Stomach (tissue), 9 donors: ENCODE data around the gene BICD1. TPM values are rescaled to one million over a fixed set of nuclear protein-coding genes. Genes with fewer than 3 reads are reported as not detected.

Source experiments
- DNase-seq, 2 donors: peaks; one replicate each; pipeline versions ENCODE4 v3.0.0 to v3.0.0-alpha.2; 2013 to 2019
- H3K27ac ChIP-seq, 5 donors: fragments of 200-600 bp in 4 of 5; sonication (generic) in 4 of 5; one replicate each; pipeline ENCODE4 v1.5.1; 2013 to 2019; ENCODE audit warnings: mild to moderate bottlenecking in 1 of 5, moderate library complexity in 1 of 5
- H3K27me3 ChIP-seq, 3 donors: fragments of 200-600 bp; sonication (generic); one replicate each; pipeline ENCODE4 v1.5.1; 2017 to 2019; ENCODE audit warnings: mixed run types in 1 of 3
- H3K36me3 ChIP-seq, 4 donors: fragments of 200-600 bp; sonication (generic); 1 replicate in 3 of 4; 2 replicates in 1 of 4; pipeline ENCODE4 v1.5.1; 2016 to 2019
- H3K4me1 ChIP-seq, 4 donors: fragments of 200-600 bp; sonication (generic); one replicate each; pipeline ENCODE4 v1.5.1; 2016 to 2019
- H3K4me3 ChIP-seq, 4 donors: fragments of 200-600 bp; sonication (generic) in 3 of 4; one replicate each; pipeline ENCODE4 v1.5.1; 2016 to 2019; ENCODE audit warnings: mild to moderate bottlenecking in 1 of 4
- H3K9me3 ChIP-seq, 4 donors: fragments of 200-600 bp; sonication (generic); one replicate each; pipeline ENCODE4 v1.5.1; 2016 to 2019
- EP300 ChIP-seq: sonication (generic); formaldehyde crosslinking; IDR thresholded peaks from one replicate; pipeline ENCODE4 v1.6.1; 2017; ENCODE audit warnings: antibody characterized with exemption
- POLR2A ChIP-seq, 4 donors: fragments of 450-650 bp; IDR thresholded peaks; one replicate each; pipeline ENCODE4 v1.6.1; 2016; ENCODE audit warnings: antibody characterized with exemption in 4 of 4, control low read depth in 2 of 4, mild to moderate bottlenecking in 1 of 4, moderate library complexity in 1 of 4
- POLR2AphosphoS5 ChIP-seq, 3 donors: sonication (generic); formaldehyde crosslinking; IDR thresholded peaks; one replicate each; pipeline ENCODE4 v1.6.1; 2016; ENCODE audit warnings: antibody characterized with exemption in 3 of 3
- WGBS, 5 donors: extraction: QIAGEN DNeasy Blood & Tissue Kit in 3 of 5; methylation state at CpG; one replicate each; pipeline versions ENCODE4 v1.1.5 to v1.1.7; 2013 to 2018; 5-methylcytosine and 5-hydroxymethylcytosine counted together
- intact Hi-C: fragments of 100-400 bp; cut with DNase I; formaldehyde crosslinking; loops from one replicate; pipeline ENCODE4 v1.15.1; 2023; ENCODE audit warnings: low total_unique reads
- polyA plus RNA-seq, 3 donors: library from polyadenylated mRNA; stranded (reverse); fragments of 200-250 nt; gene quantifications; one replicate each; pipeline ENCODE4 v1.2.3, GENCODE V29; 2013
- total RNA-seq, 5 donors: library from RNA; depleted of rRNA; stranded (reverse); fragments of >200 nt; gene quantifications; one replicate each; pipeline versions ENCODE4 v1.1.0 to v1.2.3, GENCODE V29; 2014 to 2016
- TF ChIP-seq, protein P1 (sequence below), 7 experiments: fragments of 450-650 bp in 4 of 7; fragments of 200-600 bp in 3 of 7; sonication (generic) in 3 of 7; IDR thresholded peaks; one replicate each; pipeline ENCODE4 v1.5.1; 2016 to 2019; ENCODE audit warnings: antibody characterized with exemption in 7 of 7, control low read depth in 2 of 7, mild to moderate bottlenecking in 1 of 7
- donor health status: healthy with polysubstance abuse.
- donor health status: Bipolar disorder and iron deficiency.
- donor health status: healthy.

Gene BICD1
- total and polyA plus RNA-seq, 8 donors = 1.6 to 17.3 (median 2.1) TPM

DNA sequence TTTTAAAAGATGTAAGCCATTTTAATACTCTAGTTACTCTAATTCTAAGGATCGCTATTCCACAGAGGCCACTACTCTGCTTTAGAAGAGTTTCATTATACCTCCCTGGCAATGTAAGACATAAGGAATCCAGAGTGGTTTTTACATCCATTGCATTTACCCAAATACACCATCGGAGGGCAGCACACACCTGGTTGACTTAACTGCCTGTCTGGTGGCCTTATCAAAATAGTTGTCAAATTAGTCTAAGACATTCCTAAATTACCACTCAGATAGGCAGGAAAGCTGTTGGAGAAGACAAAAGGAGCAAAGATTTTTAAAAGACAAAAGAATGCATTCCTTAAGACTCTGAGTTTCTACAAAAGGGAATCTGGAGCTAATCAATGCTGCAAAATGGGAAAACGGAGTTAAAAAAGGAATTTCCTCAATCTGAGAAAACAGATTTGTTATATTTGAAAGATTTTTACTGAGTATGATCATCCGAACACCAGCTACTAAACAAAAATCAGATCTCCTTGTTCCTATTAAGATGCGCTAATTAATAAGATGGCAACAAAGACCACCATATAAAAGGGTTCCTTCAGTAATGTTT is 258.9 kb downstream of the BICD1 start:
- DNase-seq = peak; percentile 61 to 88
- intact Hi-C loops = no loop called here

DNA sequence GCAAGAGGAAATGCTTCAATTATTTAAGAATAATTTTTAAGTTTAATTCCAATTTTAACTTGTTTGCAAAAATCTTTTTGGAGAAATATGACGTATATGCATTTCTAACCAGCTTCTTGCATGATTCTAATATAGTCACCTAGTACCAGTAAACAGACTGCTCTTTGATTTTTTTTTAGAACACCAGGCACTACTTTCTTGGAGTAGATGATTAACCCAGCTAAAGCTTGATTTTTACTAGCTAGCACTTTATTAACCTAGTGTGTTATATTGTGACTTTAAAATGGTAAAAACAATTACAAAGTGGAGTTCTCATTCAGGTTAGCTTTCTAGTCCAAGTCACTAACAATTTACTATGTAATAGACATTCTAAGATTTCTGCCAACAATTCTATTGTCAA is 260.1 kb downstream of the BICD1 start:
- DNase-seq = peak in 1 of 2 donors; percentile 14
- WGBS, 5 donors = 38 to 59% (median 40%) methylated on average over 1 of the region's 1 CpG
- Histone ChIP-seq H3K4me1 (peaks cover 0 to 27% (median 6%) of the 10 kb centered on the region in 4 donors), H3K4me3 (no peak overlapping the region), H3K36me3 (no peaks in the 10 kb centered on the region), H3K9me3 (no peaks in the 10 kb centered on the region), H3K27me3 (no peaks in the 10 kb centered on the region), H3K27ac (no peak overlapping the region)
- intact Hi-C loops = no loop called here
- TF ChIP-seq POLR2AphosphoS5 (IDR thresholded peaks at IDR 0.05) = no peak
- TF ChIP-seq, protein P1, sequence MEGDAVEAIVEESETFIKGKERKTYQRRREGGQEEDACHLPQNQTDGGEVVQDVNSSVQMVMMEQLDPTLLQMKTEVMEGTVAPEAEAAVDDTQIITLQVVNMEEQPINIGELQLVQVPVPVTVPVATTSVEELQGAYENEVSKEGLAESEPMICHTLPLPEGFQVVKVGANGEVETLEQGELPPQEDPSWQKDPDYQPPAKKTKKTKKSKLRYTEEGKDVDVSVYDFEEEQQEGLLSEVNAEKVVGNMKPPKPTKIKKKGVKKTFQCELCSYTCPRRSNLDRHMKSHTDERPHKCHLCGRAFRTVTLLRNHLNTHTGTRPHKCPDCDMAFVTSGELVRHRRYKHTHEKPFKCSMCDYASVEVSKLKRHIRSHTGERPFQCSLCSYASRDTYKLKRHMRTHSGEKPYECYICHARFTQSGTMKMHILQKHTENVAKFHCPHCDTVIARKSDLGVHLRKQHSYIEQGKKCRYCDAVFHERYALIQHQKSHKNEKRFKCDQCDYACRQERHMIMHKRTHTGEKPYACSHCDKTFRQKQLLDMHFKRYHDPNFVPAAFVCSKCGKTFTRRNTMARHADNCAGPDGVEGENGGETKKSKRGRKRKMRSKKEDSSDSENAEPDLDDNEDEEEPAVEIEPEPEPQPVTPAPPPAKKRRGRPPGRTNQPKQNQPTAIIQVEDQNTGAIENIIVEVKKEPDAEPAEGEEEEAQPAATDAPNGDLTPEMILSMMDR (IDR thresholded peaks at IDR 0.05) = no peak
- TF ChIP-seq EP300 = no peak
- TF ChIP-seq POLR2A (IDR thresholded peaks at IDR 0.05) = no peak

More for the DNA sequence above, 258.9 kb downstream of the BICD1 start:
- peaks cover 0 to 27% (median 6%) of the 10 kb centered on the region in 4 donors for H3K4me1 ChIP-seq
- H3K9me3 ChIP-seq = no peaks in the 10 kb centered on the region
- no peaks in the 10 kb centered on the region for H3K36me3 ChIP-seq
- H3K4me3 ChIP-seq = no peak overlapping the region
- TF ChIP-seq, protein P1 (IDR thresholded peaks at IDR 0.05) = peak in 5 of 7 experiments; percentile 72 to 81 (median 76)
- TF ChIP-seq POLR2AphosphoS5 (IDR thresholded peaks at IDR 0.05) = peak in 1 of 3 donors; percentile 60
- TF ChIP-seq POLR2A (IDR thresholded peaks at IDR 0.05) = no peak
- no peak for TF ChIP-seq EP300
- no peaks in the 10 kb centered on the region for H3K27me3 ChIP-seq
- no peak overlapping the region for H3K27ac ChIP-seq
- WGBS, 5 donors = 49 to 53% (median 51%) methylated on average over 5 of the region's 5 CpGs

- no peaks in the 10 kb centered on the region for H3K36me3 ChIP-seq
- TF ChIP-seq POLR2AphosphoS5 (IDR thresholded peaks at IDR 0.05) (no peak), POLR2A (IDR thresholded peaks at IDR 0.05) (no peak)
- H3K4me3 ChIP-seq = no peak overlapping the region
- intact Hi-C loops = no loop called here
- peaks cover 0 to 27% (median 6%) of the 10 kb centered on the region in 4 donors for H3K4me1 ChIP-seq
- H3K9me3 ChIP-seq = no peaks in the 10 kb centered on the region
- peak in 1 of 2 donors; percentile 21 for DNase-seq
- H3K27me3 ChIP-seq = no peaks in the 10 kb centered on the region
- 45 to 76% (median 65%) methylated on average over 4 of the region's 4 CpGs for WGBS, 5 donors
- no peak overlapping the region for H3K27ac ChIP-seq
Observed at GRCh38 chr12:32367381-32367780, 260.7 kb downstream of the BICD1 start.

GRCh38 chr12:32369202-32369601 is 262.6 kb downstream of the BICD1 start:
- DNase-seq = no peak
- no peak overlapping the region for H3K4me3 ChIP-seq
- TF ChIP-seq, protein P1 (IDR thresholded peaks at IDR 0.05) = no peak
- TF ChIP-seq POLR2AphosphoS5 (IDR thresholded peaks at IDR 0.05) (no peak), POLR2A (IDR thresholded peaks at IDR 0.05) (no peak), EP300 (no peak)
- no peaks in the 10 kb centered on the region for H3K9me3 ChIP-seq
- WGBS, 5 donors = 43 to 92% (median 52%) methylated on average over 4 of the region's 4 CpGs
- H3K27me3 ChIP-seq = no peaks in the 10 kb centered on the region
- H3K36me3 ChIP-seq = no peaks in the 10 kb centered on the region
- H3K27ac ChIP-seq = no peak overlapping the region
- intact Hi-C loops = no loop called here
- H3K4me1 ChIP-seq = peaks cover 0 to 27% (median 6%) of the 10 kb centered on the region in 4 donors
